ENCODE measurements around the gene HPN. TPM values are rescaled to one million over a fixed set of nuclear protein-coding genes. Genes with fewer than 3 reads are reported as not detected.

HPN gene
- polyA plus RNA-seq, 3 donors: 0.05 TPM; not detected in 2

DNA sequence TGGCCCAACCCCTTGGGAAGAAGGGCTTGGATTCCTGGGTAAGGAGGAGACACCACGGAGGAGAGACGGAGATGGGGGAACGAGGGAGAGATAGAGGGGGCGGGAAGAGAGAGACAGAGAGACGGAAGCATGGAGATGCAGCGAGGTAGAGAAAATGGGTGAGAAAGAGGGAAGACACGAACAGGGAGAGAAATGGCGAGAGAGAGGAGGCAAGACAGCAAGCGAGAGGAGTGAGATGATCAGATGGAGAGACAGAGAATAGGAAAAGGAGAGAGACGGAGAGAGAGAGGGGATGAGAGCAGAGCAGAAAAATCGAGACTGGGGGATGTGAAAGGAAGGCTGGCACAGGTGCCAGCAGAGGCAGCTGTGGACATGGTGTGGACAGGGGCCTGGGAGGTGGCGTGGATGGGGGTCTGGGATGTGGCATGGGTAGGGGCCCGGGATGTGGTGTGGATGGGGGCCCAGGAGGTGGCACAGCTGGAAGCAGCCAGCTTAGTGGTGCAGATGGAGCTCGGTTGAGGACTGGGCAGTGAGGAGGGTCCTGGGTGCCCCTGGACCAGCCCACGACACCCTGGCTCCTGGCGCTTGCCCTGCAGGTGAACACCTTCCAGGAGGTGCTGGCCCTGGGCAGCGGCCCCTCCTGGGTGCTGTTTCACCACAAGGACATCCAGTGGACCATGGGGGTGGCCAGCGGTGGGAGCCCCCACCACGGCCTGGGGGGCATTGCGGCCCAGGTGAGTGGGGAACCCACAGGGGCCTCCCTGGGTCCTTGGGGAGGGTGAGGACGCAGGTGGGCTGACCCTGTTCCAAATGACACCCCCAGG lies 33.9 kb downstream of the HPN start:
- DNase-seq: no peak
- Histone ChIP-seq H3K27ac (ENCODE audit: low read depth in 1 of 2, low read length in 2 of 2) (no peak overlapping the region), H4K20me1 (ENCODE audit: insufficient read depth, low read length) (no peaks in the 10 kb centered on the region), H3K4me1 (ENCODE audit: control insufficient read depth in 1 of 2, insufficient read depth in 2 of 2, low read length in 2 of 2) (no peaks in the 10 kb centered on the region), H2AFZ (ENCODE audit: insufficient read depth, low read depth, low read length, poor library complexity, severe bottlenecking) (no peak overlapping the region), H3K4me3 (replicated peaks in 1 of 3; ENCODE audit: low read depth in 2 of 3, low read length in 3 of 3) (no peak overlapping the region), H3K9ac (ENCODE audit: insufficient read depth, low read length, poor library complexity, severe bottlenecking) (no peak overlapping the region), H3K9me3 (replicated peaks in 1 of 2; ENCODE audit: control insufficient read depth in 1 of 2, insufficient read depth in 1 of 2, low read length in 2 of 2) (peaks cover 4% of the 10 kb centered on the region in 2 donors), H3K27me3 (ENCODE audit: control insufficient read depth in 2 of 2, insufficient read depth in 2 of 2, low read length in 2 of 2) (no peaks in the 10 kb centered on the region), H3K79me2 (ENCODE audit: insufficient read depth, low read length) (no peaks in the 10 kb centered on the region), H3K4me2 (replicated peaks; ENCODE audit: extremely low read depth, low read length, poor library complexity, severe bottlenecking) (no peak overlapping the region), H3K36me3 (replicated peaks in 1 of 2; ENCODE audit: control insufficient read depth in 1 of 2, insufficient read depth in 2 of 2, low read length in 2 of 2) (no peaks in the 10 kb centered on the region)
- no peak for TF ChIP-seq CTCF (IDR thresholded peaks at IDR 0.05)
- H3K27me3 Mint-ChIP-seq (ENCODE audit: low read depth in 3 of 3): peaks cover 3 to 8% (median 7%) of the 10 kb centered on the region in 3 donors
- 97% methylated on average over 16 of the region's 21 CpGs for WGBS (ENCODE audit: insufficient coverage)
- H3K4me3 Mint-ChIP-seq: no peak overlapping the region
- no peaks in the 10 kb centered on the region for H3K36me3 Mint-ChIP-seq
- intact Hi-C loops (cut with micrococcal nuclease): no loop called here
- no peaks in the 10 kb centered on the region for H3K4me1 Mint-ChIP-seq
- H3K9me3 Mint-ChIP-seq: peaks cover 3 to 5% (median 4%) of the 10 kb centered on the region in 7 donors
- no peak overlapping the region for H3K27ac Mint-ChIP-seq

DNA sequence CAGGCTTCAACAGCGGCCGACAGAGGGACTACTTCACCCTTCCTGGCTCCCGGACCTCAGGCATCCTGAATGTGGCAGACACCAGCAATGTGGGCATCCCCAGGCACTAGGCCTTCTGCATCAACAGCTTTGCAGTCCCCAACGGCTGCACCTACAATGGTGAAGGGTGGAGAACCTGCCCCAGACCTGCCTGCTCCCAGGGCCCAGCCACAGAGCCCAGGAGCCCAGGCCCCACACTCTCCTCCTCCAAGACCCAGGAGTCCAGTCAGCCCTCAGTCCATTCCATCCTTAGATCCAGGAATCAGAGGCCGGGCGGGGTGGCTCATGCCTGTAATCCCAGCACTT lies 34.5 kb downstream of the HPN start:
- Histone ChIP-seq H3K4me3 (replicated peaks in 1 of 3; ENCODE audit: low read depth in 2 of 3, low read length in 3 of 3) (no peak overlapping the region), H3K36me3 (replicated peaks in 1 of 2; ENCODE audit: control insufficient read depth in 1 of 2, insufficient read depth in 2 of 2, low read length in 2 of 2) (no peaks in the 10 kb centered on the region), H3K4me2 (replicated peaks; ENCODE audit: extremely low read depth, low read length, poor library complexity, severe bottlenecking) (no peak overlapping the region), H2AFZ (ENCODE audit: insufficient read depth, low read depth, low read length, poor library complexity, severe bottlenecking) (no peak overlapping the region), H3K9me3 (replicated peaks in 1 of 2; ENCODE audit: control insufficient read depth in 1 of 2, insufficient read depth in 1 of 2, low read length in 2 of 2) (no peaks in the 10 kb centered on the region), H4K20me1 (ENCODE audit: insufficient read depth, low read length) (no peaks in the 10 kb centered on the region), H3K27me3 (ENCODE audit: control insufficient read depth in 2 of 2, insufficient read depth in 2 of 2, low read length in 2 of 2) (no peaks in the 10 kb centered on the region), H3K79me2 (ENCODE audit: insufficient read depth, low read length) (no peaks in the 10 kb centered on the region), H3K9ac (ENCODE audit: insufficient read depth, low read length, poor library complexity, severe bottlenecking) (no peak overlapping the region), H3K27ac (ENCODE audit: low read depth in 1 of 2, low read length in 2 of 2) (no peak overlapping the region), H3K4me1 (ENCODE audit: control insufficient read depth in 1 of 2, insufficient read depth in 2 of 2, low read length in 2 of 2) (no peaks in the 10 kb centered on the region)
- H3K4me1 Mint-ChIP-seq: no peaks in the 10 kb centered on the region
- no peak overlapping the region for H3K27ac Mint-ChIP-seq
- no peaks in the 10 kb centered on the region for H3K36me3 Mint-ChIP-seq
- intact Hi-C loops (cut with micrococcal nuclease): no loop called here
- no peak for TF ChIP-seq CTCF (IDR thresholded peaks at IDR 0.05)
- H3K27me3 Mint-ChIP-seq (ENCODE audit: low read depth in 3 of 3): peaks cover 3 to 8% (median 8%) of the 10 kb centered on the region in 3 donors
- no peaks in the 10 kb centered on the region for H3K9me3 Mint-ChIP-seq
- no peak overlapping the region for H3K4me3 Mint-ChIP-seq
- WGBS (ENCODE audit: insufficient coverage): 60% methylated on average over 1 of the region's 6 CpGs
- DNase-seq: no peak
